Glomerular visceral epithelial cell (primary cell): ENCODE measurements around the gene PIWIL4.

ENCODE experiments used
- DNase-seq: peaks from one replicate; pipeline ENCODE4 v3.0.0-alpha.2; 2016; ENCODE audit errors: extremely low spot score

Gene PIWIL4

GRCh38 chr11:94567181-94567670 is at the start of gene PIWIL4:
Gene PIWIL4, plus strand, starts transcription at chr11:94567368. Its CDS starts 151 bp downstream, at chr11:94567519.
- DNase-seq = no peak

DNA sequence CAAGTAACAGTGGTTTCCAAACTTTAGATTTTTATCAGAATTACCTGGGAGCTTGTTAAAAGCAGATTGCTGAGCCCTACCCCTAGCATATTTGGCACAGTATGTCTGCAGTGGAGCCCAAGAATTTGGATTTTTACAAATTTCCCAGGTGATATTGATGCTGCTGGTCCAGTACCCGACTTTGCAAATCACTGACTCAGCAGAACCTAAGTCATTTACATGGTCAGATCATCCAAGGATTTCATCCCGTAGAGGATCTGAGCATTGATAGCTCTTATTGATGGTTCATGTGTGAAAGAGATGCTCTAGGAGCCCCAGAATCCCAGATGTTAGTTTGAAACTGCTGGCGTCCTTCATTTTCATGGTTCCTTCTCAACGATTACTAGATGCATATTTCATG is 48.9 kb upstream of the PIWIL4 start:
- DNase-seq = no peak

DNA sequence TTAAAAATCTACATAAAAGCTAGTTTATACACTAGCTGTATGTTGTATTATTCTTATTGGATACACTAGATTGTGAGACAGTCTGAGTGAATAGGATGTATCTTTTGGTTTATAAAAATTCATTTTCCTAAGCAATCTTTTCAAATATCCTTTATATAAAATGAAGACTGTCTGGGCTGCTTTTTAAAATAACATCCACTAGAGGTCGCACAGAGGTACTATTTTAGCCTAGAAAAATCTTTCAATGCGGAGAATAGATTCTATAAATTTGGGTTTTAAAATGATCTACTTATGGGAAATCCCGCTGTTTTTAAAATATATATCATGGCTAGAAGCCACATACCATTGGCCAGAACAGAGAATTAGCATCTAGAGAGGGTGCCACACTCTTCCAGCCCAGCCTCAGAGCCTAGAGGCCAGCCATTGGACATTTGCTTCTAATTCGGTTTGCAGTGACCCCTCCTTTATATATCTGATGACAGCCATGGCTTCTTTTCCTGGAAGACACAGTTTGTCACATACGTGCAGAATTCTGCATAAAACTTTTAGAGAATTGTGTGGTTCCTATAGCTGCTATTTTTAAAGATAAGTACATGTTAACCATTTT is 47.6 kb upstream of the PIWIL4 start:
- DNase-seq = peak; percentile 25

DNA sequence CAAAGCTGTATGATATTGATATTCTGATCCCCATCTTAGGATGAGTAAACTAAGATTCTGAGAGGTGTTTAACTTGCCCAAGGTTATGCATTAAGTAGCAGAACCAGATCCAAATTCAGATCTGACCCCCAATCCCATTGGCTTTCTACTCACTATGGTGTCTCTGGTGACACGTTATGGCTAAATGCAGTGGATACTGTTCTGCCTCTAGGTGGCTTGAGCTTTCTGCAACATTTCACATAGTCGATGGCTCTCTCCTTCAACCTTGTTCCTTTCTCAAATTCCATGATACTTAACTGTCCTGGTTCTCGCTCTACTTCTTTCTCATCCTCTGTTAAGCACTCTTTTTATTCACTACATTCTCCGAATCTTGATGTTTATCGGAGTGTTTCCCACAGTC is 45.5 kb upstream of the PIWIL4 start:
- DNase-seq = no peak

GRCh38 chr11:94524341-94524740 is 42.8 kb upstream of the PIWIL4 start:
- DNase-seq = no peak

DNA sequence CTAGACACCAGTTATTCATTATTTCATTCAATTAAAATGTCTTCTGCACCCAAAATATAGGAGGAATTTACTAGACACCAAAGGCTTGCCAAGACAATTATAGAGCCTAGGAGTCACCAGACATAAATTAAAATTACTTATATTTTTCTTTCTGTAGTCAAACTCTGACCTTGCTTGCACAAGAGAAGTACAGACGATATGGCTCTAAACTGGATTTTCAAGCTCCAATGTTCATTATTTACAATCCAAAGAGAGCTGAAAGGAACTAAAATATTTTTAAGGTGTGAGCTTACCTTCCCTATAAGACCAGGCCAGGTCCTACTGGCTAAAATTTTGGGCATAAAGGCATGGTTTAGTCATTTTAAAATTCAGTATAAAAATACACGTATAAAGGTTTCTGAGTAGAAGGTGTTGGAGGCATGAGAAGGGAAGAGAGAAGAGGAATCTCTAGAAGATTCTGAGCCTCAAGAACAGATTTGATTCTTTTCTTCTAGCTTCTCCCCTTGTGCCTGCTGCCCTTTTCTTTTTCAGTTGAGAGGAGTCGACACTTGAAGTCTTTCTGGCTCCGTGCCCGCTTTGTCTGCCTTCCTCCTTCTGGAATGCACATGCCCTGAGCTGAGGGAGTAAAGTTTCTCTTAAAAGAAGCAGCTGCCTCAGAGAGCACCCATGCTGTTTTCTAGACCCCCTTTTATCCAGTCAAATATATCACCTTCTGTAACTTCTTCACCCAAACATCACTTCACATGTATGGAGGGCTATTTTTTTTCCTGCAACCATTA is 41.4 kb upstream of the PIWIL4 start:
- DNase-seq = peak; percentile 53

DNA sequence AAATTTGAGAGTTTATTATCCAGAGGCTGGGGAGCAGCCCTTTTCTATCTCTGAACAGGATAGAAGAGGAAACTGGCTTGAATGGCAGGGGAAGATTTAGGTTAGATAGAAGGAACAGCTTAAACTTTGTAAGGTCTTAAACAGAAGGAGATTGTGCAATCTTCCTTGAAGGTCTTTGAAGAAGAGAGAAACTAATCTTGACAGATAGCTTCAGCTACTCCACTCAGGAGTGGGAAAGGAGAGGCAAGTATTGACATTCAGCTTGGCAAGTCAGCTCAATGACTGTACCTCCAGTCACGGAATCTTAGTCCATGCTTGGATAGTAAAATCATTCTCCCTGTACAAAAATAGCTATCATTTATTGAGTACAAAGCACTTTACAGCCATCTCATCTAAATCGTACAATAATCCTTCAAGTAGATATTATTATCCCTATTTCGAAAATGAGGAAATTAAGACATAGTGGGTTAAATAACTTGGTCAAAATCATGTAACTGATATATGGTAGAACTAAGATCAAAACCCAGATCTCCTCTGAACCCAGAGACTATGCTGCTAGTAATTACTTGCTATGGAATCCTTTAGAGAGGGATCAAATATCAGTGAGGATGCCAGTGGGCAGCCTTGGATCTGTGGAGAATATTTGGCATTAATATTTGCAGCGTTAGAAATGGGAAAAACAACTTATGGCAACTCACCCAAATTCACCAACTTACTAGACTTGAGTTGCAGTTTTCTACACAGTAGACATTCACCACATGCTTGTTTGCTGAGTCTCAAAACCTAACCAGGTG is 40.3 kb upstream of the PIWIL4 start:
- DNase-seq = no peak

GRCh38 chr11:94528551-94528950 is 38.6 kb upstream of the PIWIL4 start:
- no peak for DNase-seq

DNA sequence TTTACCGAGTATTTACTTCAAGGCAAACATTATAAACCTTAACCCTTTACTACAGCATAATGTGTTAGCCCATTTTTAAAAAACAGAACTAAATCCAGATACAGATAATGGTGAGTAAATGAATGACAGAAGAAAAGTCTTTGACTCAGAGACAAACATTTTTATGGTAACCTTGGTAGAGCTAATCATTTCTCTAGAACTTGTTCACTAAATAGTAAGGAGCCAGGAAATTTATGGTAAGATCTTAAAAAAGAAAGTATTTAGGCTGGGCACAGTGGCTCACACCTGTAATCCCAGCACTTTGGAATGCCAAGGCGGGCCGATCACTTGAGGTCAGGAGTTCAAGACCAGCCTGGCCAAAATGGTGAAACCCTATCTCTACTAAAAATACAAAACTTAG is 35.0 kb upstream of the PIWIL4 start:
- DNase-seq = no peak

GRCh38 chr11:94533206-94533605 is 34.0 kb upstream of the PIWIL4 start:
- DNase-seq = no peak

- no peak for DNase-seq
Observed at GRCh38 chr11:94533696-94534630, 33.2 kb upstream of the PIWIL4 start.

DNA sequence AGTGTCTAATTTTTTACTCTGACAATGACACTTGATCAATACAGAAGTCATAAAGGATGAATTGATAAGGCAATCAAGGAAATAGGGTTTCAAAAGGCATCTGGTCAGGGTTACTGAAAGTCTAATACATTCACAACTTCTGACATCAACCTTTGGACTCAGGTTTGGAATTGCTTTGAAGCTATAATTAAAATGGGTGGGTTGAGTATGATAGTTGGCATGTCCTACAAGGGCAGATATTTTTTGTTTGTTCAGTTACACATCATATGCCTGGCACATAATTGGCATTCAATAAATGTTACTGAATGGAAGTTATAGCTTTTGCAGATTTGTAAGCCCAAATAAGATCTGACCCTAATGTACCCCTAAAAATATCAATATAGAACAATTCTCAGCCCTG is 30.8 kb upstream of the PIWIL4 start:
- DNase-seq = no peak

DNA sequence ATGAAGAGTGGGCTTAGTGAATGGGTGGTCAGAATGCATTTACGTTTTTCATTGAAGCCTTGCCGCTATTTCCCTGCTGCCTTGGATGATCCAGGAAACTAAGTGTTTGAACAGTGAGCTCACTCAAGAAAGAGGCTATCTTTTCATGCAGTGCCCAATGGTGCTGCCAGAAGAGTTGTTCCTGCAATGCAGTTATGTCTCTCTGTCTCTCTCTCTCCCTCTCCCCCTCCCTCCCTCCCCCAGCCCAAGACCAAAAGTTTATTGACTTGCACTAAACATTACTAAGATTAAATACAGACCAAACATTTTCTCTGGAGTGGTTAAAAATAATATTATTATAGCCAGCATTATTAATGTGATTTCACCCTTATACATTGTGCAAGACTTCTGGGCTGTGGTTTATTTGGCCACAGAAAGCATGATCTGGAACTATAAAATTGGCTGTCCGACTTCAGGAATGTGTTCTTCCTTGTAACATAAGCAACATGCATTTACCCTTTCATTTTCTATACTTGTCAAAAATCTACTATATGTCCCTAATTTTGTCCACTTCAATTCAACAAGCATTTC is 30.1 kb upstream of the PIWIL4 start:
- DNase-seq = peak; percentile 36

DNA sequence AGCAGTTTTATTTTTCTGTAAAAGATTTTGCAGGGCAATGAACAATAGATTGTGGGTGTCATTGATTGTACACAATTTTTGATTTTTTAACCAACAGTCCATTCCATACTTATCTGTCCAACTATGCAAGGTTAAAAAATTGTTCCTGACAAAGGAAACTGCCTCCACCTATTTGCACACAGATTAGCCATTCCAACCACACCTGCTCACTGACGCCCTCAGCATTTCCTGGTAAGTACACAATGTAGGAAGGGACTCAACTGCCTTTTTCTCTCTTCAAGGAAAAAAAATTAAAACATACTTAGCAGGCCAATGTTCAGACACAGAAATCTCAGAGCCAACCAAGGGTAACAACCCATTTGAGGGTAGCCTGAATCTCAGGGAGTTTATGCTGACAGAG is 27.7 kb upstream of the PIWIL4 start:
- DNase-seq = no peak

DNA sequence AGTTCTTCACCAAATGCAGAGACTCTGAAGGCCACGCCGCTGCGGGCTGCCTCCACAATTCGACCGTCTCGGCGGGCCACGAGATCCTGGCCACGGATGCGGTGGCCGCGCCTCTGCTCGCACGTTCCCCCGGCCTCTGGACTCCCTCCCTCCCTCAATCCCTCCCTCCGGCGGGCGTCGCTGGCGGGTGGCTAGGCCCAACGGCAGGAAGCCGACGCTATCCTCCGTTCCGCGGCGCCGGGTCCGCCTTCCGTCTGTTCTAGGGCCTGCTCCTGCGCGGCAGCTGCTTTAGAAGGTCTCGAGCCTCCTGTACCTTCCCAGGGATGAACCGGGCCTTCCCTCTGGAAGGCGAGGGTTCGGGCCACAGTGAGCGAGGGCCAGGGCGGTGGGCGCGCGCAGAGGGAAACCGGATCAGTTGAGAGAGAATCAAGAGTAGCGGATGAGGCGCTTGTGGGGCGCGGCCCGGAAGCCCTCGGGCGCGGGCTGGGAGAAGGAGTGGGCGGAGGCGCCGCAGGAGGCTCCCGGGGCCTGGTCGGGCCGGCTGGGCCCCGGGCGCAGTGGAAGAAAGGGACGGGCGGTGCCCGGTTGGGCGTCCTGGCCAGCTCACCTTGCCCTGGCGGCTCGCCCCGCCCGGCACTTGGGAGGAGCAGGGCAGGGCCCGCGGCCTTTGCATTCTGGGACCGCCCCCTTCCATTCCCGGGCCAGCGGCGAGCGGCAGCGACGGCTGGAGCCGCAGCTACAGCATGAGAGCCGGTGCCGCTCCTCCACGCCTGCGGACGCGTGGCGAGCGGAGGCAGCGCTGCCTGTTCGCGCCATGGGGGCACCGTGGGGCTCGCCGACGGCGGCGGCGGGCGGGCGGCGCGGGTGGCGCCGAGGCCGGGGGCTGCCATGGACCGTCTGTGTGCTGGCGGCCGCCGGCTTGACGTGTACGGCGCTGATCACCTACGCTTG is 23.2 kb upstream of the PIWIL4 start, which contains the start of gene FUT4:
TSS of gene FUT4 (plus strand) at position 227 of the 951 bp plus-strand sequence. CDS start at position 440, 213 bp downstream.
- DNase-seq = peak; percentile 88

DNA sequence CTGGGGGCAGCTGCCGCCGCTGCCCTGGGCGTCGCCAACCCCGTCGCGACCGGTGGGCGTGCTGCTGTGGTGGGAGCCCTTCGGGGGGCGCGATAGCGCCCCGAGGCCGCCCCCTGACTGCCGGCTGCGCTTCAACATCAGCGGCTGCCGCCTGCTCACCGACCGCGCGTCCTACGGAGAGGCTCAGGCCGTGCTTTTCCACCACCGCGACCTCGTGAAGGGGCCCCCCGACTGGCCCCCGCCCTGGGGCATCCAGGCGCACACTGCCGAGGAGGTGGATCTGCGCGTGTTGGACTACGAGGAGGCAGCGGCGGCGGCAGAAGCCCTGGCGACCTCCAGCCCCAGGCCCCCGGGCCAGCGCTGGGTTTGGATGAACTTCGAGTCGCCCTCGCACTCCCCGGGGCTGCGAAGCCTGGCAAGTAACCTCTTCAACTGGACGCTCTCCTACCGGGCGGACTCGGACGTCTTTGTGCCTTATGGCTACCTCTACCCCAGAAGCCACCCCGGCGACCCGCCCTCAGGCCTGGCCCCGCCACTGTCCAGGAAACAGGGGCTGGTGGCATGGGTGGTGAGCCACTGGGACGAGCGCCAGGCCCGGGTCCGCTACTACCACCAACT is 22.4 kb upstream of the PIWIL4 start:
- DNase-seq = no peak

DNA sequence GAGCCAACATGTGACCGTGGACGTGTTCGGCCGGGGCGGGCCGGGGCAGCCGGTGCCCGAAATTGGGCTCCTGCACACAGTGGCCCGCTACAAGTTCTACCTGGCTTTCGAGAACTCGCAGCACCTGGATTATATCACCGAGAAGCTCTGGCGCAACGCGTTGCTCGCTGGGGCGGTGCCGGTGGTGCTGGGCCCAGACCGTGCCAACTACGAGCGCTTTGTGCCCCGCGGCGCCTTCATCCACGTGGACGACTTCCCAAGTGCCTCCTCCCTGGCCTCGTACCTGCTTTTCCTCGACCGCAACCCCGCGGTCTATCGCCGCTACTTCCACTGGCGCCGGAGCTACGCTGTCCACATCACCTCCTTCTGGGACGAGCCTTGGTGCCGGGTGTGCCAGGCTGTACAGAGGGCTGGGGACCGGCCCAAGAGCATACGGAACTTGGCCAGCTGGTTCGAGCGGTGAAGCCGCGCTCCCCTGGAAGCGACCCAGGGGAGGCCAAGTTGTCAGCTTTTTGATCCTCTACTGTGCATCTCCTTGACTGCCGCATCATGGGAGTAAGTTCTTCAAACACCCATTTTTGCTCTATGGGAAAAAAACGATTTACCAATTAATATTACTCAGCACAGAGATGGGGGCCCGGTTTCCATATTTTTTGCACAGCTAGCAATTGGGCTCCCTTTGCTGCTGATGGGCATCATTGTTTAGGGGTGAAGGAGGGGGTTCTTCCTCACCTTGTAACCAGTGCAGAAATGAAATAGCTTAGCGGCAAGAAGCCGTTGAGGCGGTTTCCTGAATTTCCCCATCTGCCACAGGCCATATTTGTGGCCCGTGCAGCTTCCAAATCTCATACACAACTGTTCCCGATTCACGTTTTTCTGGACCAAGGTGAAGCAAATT is 21.7 kb upstream of the PIWIL4 start:
- no peak for DNase-seq

- no peak for DNase-seq
Observed at GRCh38 chr11:94546162-94546470, 21.1 kb upstream of the PIWIL4 start.
